Suprapubic skin (tissue), 4 donors: Measurements from ENCODE around the gene SLC6A11.

ENCODE experiments used
- POLR2A ChIP-seq, 2 donors: fragments of 450-650 bp; IDR thresholded peaks; one replicate each; pipeline ENCODE4 v1.6.1; 2017; ENCODE audit warnings: antibody characterized with exemption in 2 of 2, mild to moderate bottlenecking in 2 of 2, moderate library complexity in 2 of 2
- POLR2AphosphoS5 ChIP-seq, 3 donors: sonication (generic); formaldehyde crosslinking; IDR thresholded peaks; one replicate each; pipeline ENCODE4 v1.6.1; 2017; ENCODE audit warnings: antibody characterized with exemption in 3 of 3
- TF ChIP-seq, protein P1 (sequence below), 2 donors: fragments of 200-600 bp in 1 of 2; fragments of 450-650 bp in 1 of 2; sonication (generic) in 1 of 2; IDR thresholded peaks; one replicate each; pipeline ENCODE4 v1.5.1; 2016 to 2019; ENCODE audit warnings: antibody characterized with exemption in 2 of 2, mild to moderate bottlenecking in 1 of 2, moderate library complexity in 1 of 2

DNA sequence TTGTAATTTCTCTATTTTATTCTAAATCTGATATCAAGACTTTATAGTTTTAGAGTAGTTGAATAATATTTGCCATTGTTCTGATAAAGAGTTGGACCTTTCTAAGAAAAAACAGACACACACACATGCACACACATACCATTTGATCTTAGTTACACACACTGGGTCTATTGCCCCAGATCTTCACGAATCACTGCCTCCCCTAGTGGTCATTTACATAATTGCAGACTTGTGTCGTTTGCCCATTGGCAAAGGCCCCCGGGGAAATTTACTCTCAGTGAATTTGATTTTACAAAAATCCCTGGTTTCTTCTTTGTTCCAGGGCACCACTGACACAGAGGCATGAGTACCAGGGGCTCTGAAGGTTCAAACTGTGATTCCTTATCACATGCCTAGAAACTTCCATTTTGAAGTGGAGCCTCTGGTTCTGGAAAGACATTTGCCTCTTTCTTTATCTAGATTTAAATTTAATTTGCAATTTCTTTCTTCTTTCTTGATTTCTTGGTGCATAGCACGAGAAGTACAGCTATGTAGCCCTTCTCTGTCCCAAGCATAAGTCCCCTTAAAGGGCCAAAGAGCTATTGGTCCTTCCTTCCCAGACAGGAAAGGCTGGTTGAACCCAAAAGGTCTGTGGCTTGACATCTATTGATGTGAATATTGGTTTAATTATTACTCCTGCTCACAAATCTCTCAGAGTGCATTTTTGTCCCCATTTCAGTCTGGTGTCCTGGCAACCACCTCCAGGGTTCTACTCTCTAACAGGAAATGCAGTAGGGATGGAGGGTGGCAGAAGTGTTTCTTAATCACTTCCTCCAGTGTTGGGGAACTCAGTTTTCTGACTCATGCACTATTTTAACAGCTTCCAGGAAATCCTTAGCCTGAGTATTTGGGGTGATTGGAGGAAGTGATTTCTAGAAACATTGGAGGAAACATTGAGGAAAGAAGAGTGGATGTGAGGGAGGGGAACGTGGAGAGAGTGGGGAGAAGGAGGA, 32.4 kb upstream of the SLC6A11 start:
- TF ChIP-seq POLR2A (IDR thresholded peaks at IDR 0.05) (no peak), POLR2AphosphoS5 (IDR thresholded peaks at IDR 0.05) (no peak)
- TF ChIP-seq, protein P1, sequence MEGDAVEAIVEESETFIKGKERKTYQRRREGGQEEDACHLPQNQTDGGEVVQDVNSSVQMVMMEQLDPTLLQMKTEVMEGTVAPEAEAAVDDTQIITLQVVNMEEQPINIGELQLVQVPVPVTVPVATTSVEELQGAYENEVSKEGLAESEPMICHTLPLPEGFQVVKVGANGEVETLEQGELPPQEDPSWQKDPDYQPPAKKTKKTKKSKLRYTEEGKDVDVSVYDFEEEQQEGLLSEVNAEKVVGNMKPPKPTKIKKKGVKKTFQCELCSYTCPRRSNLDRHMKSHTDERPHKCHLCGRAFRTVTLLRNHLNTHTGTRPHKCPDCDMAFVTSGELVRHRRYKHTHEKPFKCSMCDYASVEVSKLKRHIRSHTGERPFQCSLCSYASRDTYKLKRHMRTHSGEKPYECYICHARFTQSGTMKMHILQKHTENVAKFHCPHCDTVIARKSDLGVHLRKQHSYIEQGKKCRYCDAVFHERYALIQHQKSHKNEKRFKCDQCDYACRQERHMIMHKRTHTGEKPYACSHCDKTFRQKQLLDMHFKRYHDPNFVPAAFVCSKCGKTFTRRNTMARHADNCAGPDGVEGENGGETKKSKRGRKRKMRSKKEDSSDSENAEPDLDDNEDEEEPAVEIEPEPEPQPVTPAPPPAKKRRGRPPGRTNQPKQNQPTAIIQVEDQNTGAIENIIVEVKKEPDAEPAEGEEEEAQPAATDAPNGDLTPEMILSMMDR (IDR thresholded peaks at IDR 0.05) = peak in 1 of 2 donors; percentile 46
